NCI-H2029 treated with DMSO at 0.1 percent for 48 hours (cell line): ENCODE results near the gene PKN1.

Experiments
- DNase-seq: peaks from one replicate; lab custom pipeline; 2025; lab: John Stamatoyannopoulos, UW

The PKN1 gene

GRCh38 chr19:14515501-14516047 lies 82.5 kb downstream of the PKN1 start:
- DNase-seq = no peak

DNA sequence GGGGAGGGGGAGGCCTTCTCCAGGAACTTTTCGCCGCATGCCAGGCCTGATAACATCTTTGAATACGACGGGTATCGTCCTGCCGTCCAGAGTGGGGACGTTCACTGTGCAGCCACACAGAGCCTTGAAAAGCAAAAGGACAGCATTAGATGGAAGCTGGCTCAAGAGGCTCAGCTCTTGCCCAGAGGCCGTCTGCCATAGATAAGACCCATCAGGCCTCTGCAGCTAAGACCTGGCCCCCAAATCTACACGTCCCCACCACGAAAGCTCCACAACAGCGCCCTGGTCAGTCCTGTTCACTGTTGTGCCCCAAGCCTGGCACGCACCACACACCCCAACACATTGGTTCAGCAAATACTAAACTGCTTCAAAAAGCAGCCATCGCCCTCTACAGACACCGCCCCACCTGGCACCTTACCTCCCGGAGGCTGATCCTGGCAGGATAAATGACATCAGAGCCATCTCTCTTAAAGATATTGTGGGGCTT lies 83.0 kb downstream of the PKN1 start:
- DNase-seq = no peak

- DNase-seq = no peak
Measured at GRCh38 chr19:14516746-14517438, 83.8 kb downstream of the PKN1 start.

GRCh38 chr19:14517446-14517839 lies 84.3 kb downstream of the PKN1 start:
- DNase-seq = no peak

DNA sequence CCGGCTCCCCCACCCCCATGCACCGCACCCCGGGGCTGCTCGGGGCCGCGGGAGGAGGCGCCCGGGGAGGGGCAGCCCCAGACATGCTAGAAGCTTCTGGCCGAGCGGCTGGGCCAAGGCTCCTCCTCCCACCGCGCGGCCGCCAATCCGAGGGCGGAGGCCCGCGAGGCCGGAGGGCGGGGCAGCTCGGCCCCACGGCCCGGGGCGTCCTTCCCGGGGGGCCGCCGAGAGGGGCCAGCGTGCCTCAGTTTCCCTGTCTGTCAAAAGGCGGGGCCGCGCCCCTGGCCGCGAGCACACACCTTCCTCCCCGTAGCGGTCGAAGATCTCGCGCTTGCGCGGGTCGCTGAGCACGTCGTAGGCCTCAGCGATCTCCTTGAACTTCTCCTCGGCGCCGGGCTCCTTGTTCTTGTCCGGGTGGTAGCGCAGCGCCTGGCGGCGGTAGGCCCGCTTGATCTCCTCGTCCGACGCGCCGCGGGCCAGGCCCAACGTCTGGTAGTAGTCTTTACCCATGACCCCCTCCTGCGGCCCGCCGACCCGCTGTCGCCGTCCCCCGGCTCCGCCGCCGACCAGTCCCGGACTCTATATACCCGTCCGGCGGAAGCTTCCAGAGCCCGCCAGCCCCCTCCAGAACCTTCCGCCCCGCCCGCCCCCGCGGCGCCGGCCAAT lies 84.9 kb downstream of the PKN1 start, which contains the start of gene DNAJB1:
TSS of gene DNAJB1 (minus strand) at position 558 of the 666 bp plus-strand sequence. CDS start at position 510, 48 bp downstream.
- no peak for DNase-seq

- DNase-seq = no peak
Measured at GRCh38 chr19:14519245-14519859, 86.2 kb downstream of the PKN1 start.

- DNase-seq = no peak
Measured at GRCh38 chr19:14519860-14520407, 86.8 kb downstream of the PKN1 start.

DNA sequence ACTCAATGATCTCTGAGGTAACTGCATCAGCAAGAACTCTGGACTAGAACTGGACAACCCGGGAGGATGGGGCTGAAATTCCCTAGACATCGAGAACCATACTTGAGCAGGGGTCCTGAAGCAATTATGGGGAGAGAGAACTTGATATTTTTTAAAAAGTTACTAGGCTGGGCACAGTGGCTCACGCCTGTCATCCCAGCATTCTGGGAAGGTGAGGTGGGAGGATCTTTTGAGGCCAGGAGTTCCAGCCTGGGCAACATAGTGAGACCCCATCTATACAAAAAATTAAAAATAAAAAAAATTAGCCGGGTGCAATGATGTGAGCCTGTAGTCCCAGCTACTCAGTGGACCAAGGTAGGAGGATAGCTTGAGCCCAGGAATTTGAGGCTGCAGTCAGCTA lies 87.4 kb downstream of the PKN1 start:
- no peak for DNase-seq
